Neural cell (in vitro differentiated cells): ENCODE results near the gene DRAM1.

Experiments used
- CTCF ChIP-seq: fragments of 450-650 bp; IDR thresholded peaks from 2 replicates; pipeline ENCODE4 v1.5.1; 2014; ENCODE audit warnings: antibody characterized with exemption, mild to moderate bottlenecking, moderate library complexity; ENCODE audit not compliant: poor library complexity, severe bottlenecking
- EP300 ChIP-seq: fragments of 450-650 bp; conservative IDR thresholded peaks from 2 replicates; pipeline ENCODE4 v1.6.1; 2014; ENCODE audit warnings: antibody characterized with exemption, mild to moderate bottlenecking, moderate library complexity; ENCODE audit not compliant: poor library complexity, severe bottlenecking
- EZH2 ChIP-seq: fragments of 200-600, 300-800 bp; shearing (Covaris generic), sonication (generic); IDR thresholded peaks from 2 replicates; pipeline ENCODE4 v1.6.1; 2014; ENCODE audit warnings: antibody characterized with exemption, low read length, borderline replicate concordance, mild to moderate bottlenecking; ENCODE audit not compliant: insufficient read depth, poor library complexity, severe bottlenecking
- MXI1 ChIP-seq: fragments of 450-650 bp; conservative IDR thresholded peaks from 2 replicates; pipeline ENCODE4 v1.6.1; 2014; ENCODE audit warnings: antibody characterized with exemption, mild to moderate bottlenecking; ENCODE audit not compliant: poor library complexity, severe bottlenecking
- POLR2AphosphoS5 ChIP-seq: IDR thresholded peaks from 2 replicates; pipeline ENCODE4 v1.6.1; 2012
- RAD21 ChIP-seq: fragments of 450-650 bp; conservative IDR thresholded peaks from 2 replicates; pipeline ENCODE4 v1.6.1; 2014; ENCODE audit warnings: antibody characterized with exemption, mild to moderate bottlenecking, moderate library complexity
- SMC3 ChIP-seq: fragments of 450-650 bp; conservative IDR thresholded peaks from 2 replicates; pipeline ENCODE4 v1.6.1; 2014; ENCODE audit warnings: antibody characterized with exemption, mild to moderate bottlenecking, moderate library complexity; ENCODE audit not compliant: poor library complexity
- TF ChIP-seq, protein P1 (sequence below): IDR thresholded peaks from 2 replicates; pipeline ENCODE4 v1.6.1; 2012; ENCODE audit warnings: borderline replicate concordance

GRCh38 chr12:101940400-101940950 lies 63.1 kb downstream of the DRAM1 start:
- no peak for TF ChIP-seq EZH2
- TF ChIP-seq CTCF = no peak
- TF ChIP-seq, protein P1, sequence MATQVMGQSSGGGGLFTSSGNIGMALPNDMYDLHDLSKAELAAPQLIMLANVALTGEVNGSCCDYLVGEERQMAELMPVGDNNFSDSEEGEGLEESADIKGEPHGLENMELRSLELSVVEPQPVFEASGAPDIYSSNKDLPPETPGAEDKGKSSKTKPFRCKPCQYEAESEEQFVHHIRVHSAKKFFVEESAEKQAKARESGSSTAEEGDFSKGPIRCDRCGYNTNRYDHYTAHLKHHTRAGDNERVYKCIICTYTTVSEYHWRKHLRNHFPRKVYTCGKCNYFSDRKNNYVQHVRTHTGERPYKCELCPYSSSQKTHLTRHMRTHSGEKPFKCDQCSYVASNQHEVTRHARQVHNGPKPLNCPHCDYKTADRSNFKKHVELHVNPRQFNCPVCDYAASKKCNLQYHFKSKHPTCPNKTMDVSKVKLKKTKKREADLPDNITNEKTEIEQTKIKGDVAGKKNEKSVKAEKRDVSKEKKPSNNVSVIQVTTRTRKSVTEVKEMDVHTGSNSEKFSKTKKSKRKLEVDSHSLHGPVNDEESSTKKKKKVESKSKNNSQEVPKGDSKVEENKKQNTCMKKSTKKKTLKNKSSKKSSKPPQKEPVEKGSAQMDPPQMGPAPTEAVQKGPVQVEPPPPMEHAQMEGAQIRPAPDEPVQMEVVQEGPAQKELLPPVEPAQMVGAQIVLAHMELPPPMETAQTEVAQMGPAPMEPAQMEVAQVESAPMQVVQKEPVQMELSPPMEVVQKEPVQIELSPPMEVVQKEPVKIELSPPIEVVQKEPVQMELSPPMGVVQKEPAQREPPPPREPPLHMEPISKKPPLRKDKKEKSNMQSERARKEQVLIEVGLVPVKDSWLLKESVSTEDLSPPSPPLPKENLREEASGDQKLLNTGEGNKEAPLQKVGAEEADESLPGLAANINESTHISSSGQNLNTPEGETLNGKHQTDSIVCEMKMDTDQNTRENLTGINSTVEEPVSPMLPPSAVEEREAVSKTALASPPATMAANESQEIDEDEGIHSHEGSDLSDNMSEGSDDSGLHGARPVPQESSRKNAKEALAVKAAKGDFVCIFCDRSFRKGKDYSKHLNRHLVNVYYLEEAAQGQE = no peak
- no peak for TF ChIP-seq RAD21
- TF ChIP-seq EP300 = no peak
- no peak for TF ChIP-seq POLR2AphosphoS5
- TF ChIP-seq SMC3 = no peak
- TF ChIP-seq MXI1 = no peak
